A549 (cell line): ENCODE data around the gene SH3BP5. TPM values are rescaled to one million over a fixed set of nuclear protein-coding genes. Genes with fewer than 3 reads are reported as not detected.

ENCODE experiments used
- ATAC-seq, 2 experiments: fragments of 200-7000 bp in 1 of 2; fragments of >200 bp in 1 of 2; cut with Nextera tagmentation in 1 of 2; cut with Tn5 transposase in 1 of 2; 3 replicates each; pipeline versions ENCODE4 v1.8.0 to v1.9.1; 2018 to 2020; ENCODE audit warnings: mild to moderate bottlenecking in 1 of 2, moderate library complexity in 1 of 2
- CTCF ChIA-PET: fragments of 300-600 bp; sonication (Branson Sonifier 250); formaldehyde crosslinking; extraction: SDS; loops from one replicate; lab custom pipeline; 2021; ENCODE audit warnings: antibody characterized with exemption, inconsistent platforms; lab: Yijun Ruan, JAX
- POLR2A ChIA-PET: fragments of 350-600 bp; formaldehyde crosslinking; extraction: SDS; loops from one replicate; lab custom pipeline; 2021; ENCODE audit warnings: antibody characterized with exemption, inconsistent platforms; lab: Yijun Ruan, JAX
- DNase-seq, 2 experiments: peaks; one replicate each; pipeline versions ENCODE4 v3.0.0 to v3.0.0-alpha.2; 2011 to 2016; ENCODE audit warnings: low read depth in 1 of 2, low spot score in 1 of 2
- FAIRE-seq: peaks from 2 replicates; lab custom pipeline; 2011; peaks lifted over from hg19 to GRCh38; lab: Jason Lieb, UNC
- H3K27ac ChIP-seq, 2 experiments: fragments of >200 bp; sonication (Bioruptor Twin); formaldehyde crosslinking; 3 replicates each; pipeline ENCODE4 v1.5.1; 2016 to 2017
- H3K4me1 ChIP-seq: fragments of >200 bp; sonication (Bioruptor Twin); formaldehyde crosslinking; 3 replicates; pipeline ENCODE4 v1.6.1; 2016
- H3K4me2 ChIP-seq: fragments of >200 bp; sonication (Bioruptor Twin); formaldehyde crosslinking; 3 replicates; pipeline ENCODE4 v1.6.1; 2016
- H3K4me3 ChIP-seq: fragments of >200 bp; sonication (Bioruptor Twin); formaldehyde crosslinking; 3 replicates; pipeline ENCODE4 v1.5.1; 2016
- H3K9me3 ChIP-seq: fragments of >200 bp; sonication (Bioruptor Twin); formaldehyde crosslinking; 3 replicates; pipeline ENCODE4 v1.6.1; 2016
- BCL3 ChIP-seq: fragments of >200 bp; sonication (Bioruptor Twin); formaldehyde crosslinking; IDR thresholded peaks from 3 replicates; pipeline ENCODE4 v1.6.1; 2016
- CBX8 ChIP-seq: fragments of 200-600 bp; sonication (generic); IDR thresholded peaks from 2 replicates; pipeline ENCODE4 v1.6.1; 2016
- CEBPB ChIP-seq, 2 experiments: fragments of >200 bp in 1 of 2; sonication (Bioruptor Twin) in 1 of 2; formaldehyde crosslinking in 1 of 2; IDR thresholded peaks; 2 replicates each; pipeline ENCODE4 v1.6.1; 2012 to 2016
- EHF ChIP-seq: fragments of 250-450 bp; sonication (Bioruptor Pico); IDR thresholded peaks from 2 replicates; pipeline ENCODE4 v1.5.0; 2020; ENCODE audit warnings: mild to moderate bottlenecking
- EHMT2 ChIP-seq: fragments of 200-600 bp; sonication (generic); IDR thresholded peaks from 2 replicates; pipeline ENCODE4 v1.6.1; 2016; ENCODE audit warnings: antibody characterized with exemption, low read depth, mild to moderate bottlenecking, moderate library complexity
- FOXS1 ChIP-seq: fragments of 250-450 bp; sonication (Bioruptor Pico); IDR thresholded peaks from 2 replicates; pipeline ENCODE4 v1.5.0; 2020; ENCODE audit warnings: mild to moderate bottlenecking, moderate library complexity
- HES2 ChIP-seq: fragments of >200 bp; sonication (Bioruptor Twin); formaldehyde crosslinking; IDR thresholded peaks from 2 replicates; pipeline ENCODE4 v1.6.1; 2016
- HMGXB4 ChIP-seq: fragments of 250-450 bp; sonication (Bioruptor Pico); IDR thresholded peaks from 2 replicates; pipeline ENCODE4 v1.5.0; 2021; ENCODE audit warnings: mild to moderate bottlenecking, moderate library complexity, borderline replicate concordance
- HOXB13 ChIP-seq: fragments of 250-450 bp; sonication (Bioruptor Pico); IDR thresholded peaks from 2 replicates; pipeline ENCODE4 v1.5.0; 2020; ENCODE audit warnings: low read depth, mild to moderate bottlenecking, moderate library complexity
- KDM5A ChIP-seq: fragments of 200-600 bp; sonication (generic); IDR thresholded peaks from 2 replicates; pipeline ENCODE4 v1.6.1; 2016; ENCODE audit warnings: antibody characterized with exemption, mild to moderate bottlenecking
- MAX ChIP-seq: IDR thresholded peaks from 2 replicates; pipeline ENCODE4 v1.6.1; 2012
- MAZ ChIP-seq: fragments of 150-350 bp; IDR thresholded peaks from 2 replicates; pipeline ENCODE4 v1.6.1; 2014; ENCODE audit warnings: antibody characterized with exemption, low read depth, low read length, borderline replicate concordance
- NFE2L2 ChIP-seq: fragments of 150-350 bp; conservative IDR thresholded peaks from 2 replicates; pipeline ENCODE4 v1.6.1; 2014; ENCODE audit warnings: low read length
- PBX3 ChIP-seq: IDR thresholded peaks from 2 replicates; pipeline ENCODE4 v1.6.1; 2012
- POLR2A ChIP-seq: IDR thresholded peaks from 2 replicates; pipeline ENCODE4 v1.6.1; 2012; ENCODE audit warnings: mild to moderate bottlenecking, low read length
- REST ChIP-seq: fragments of 200-600 bp; sonication (generic); IDR thresholded peaks from 2 replicates; pipeline ENCODE4 v1.6.1; 2016; ENCODE audit warnings: antibody characterized with exemption, mild to moderate bottlenecking, moderate library complexity
- SMC3 ChIP-seq: fragments of >200 bp; sonication (Bioruptor Twin); formaldehyde crosslinking; IDR thresholded peaks from 3 replicates; pipeline ENCODE4 v1.6.1; 2018; ENCODE audit warnings: inconsistent platforms
- SREBF2 ChIP-seq: fragments of 450-650 bp; IDR thresholded peaks from 2 replicates; pipeline ENCODE4 v1.6.1; 2014; ENCODE audit warnings: mild to moderate bottlenecking, moderate library complexity
- ZC3H11A ChIP-seq: fragments of 450-650 bp; IDR thresholded peaks from 2 replicates; pipeline ENCODE4 v1.6.1; 2014; ENCODE audit warnings: antibody characterized with exemption, mild to moderate bottlenecking
- ZNF302 ChIP-seq: fragments of 250-450 bp; sonication (Bioruptor Pico); IDR thresholded peaks from 2 replicates; pipeline ENCODE4 v1.9.0; 2021; ENCODE audit warnings: inconsistent platforms, mild to moderate bottlenecking, moderate library complexity
- ZSCAN20 ChIP-seq: fragments of 250-450 bp; sonication (Bioruptor Pico); IDR thresholded peaks from 2 replicates; pipeline ENCODE4 v1.8.0; 2022; ENCODE audit warnings: mild to moderate bottlenecking, moderate library complexity
- WGBS: methylation state at CpG from one replicate; pipeline ENCODE4 v1.1.6; 2017; ENCODE audit errors: missing lambda C conversion rate; 5-methylcytosine and 5-hydroxymethylcytosine counted together
- polyA plus RNA-seq, 4 experiments: library from polyadenylated mRNA; depleted of rRNA in 3 of 4; stranded (reverse); fragments of >200 nt; fragmentation: RNase III in 1 of 4; extraction: RNeasy Plus Mini Kit Qiagen cat#74134 plus additional on column Dnase treatment in 1 of 4; gene quantifications; 2 replicates in 3 of 4; 3 replicates in 1 of 4; pipeline ENCODE4 v1.2.3, GENCODE V29; 2011 to 2017

The SH3BP5 gene
- polyA plus RNA-seq, 2 of the 4 experiments (the other 2 are of a cell fraction) = 10.9 to 16.0 TPM

GRCh38 chr3:15324379-15324808, 8.0 kb downstream of the SH3BP5 start:
- FAIRE-seq = no peak
- ATAC-seq = no peak
- CTCF ChIA-PET = interaction anchor here (0.8 to 4.1 kb wide), 4 partner anchors 21 to 121 kb away, joined by 5 to 33 read pairs (median 5); no protein-coding TSS in a partner anchor
- H3K4me2 ChIP-seq = no peak overlapping the region
- WGBS = 80% methylated on average over 7 of the region's 7 CpGs
- H3K4me3 ChIP-seq = no peak overlapping the region
- no peaks in the 10 kb centered on the region for H3K9me3 ChIP-seq
- TF ChIP-seq NFE2L2 = no peak
- TF ChIP-seq SMC3 = no peak
- no peak for TF ChIP-seq BCL3
- TF ChIP-seq MAZ = no peak
- no peak for TF ChIP-seq FOXS1 (CRISPR knock-in tag)
- no peak for TF ChIP-seq REST
- no peak for TF ChIP-seq ZSCAN20
- no peak for TF ChIP-seq EHMT2
- TF ChIP-seq SREBF2 = no peak
- no peak for TF ChIP-seq HMGXB4
- TF ChIP-seq EHF = no peak
- TF ChIP-seq MAX = no peak
- no peak for TF ChIP-seq HES2
- no peak for TF ChIP-seq CEBPB (IDR thresholded peaks at IDR 0.05)
- no peak for TF ChIP-seq POLR2A
- TF ChIP-seq, all 56 proteins: peak for 0
- POLR2A ChIA-PET = no interaction called here
- DNase-seq = no peak
- Histone ChIP-seq H3K4me1 (peaks cover 26% of the 10 kb centered on the region), H3K27ac (no peak overlapping the region)

GRCh38 chr3:15323063-15323462, 9.3 kb downstream of the SH3BP5 start:
- 92% methylated on average over 6 of the region's 6 CpGs for WGBS
- FAIRE-seq = no peak
- peaks cover 31% of the 10 kb centered on the region for H3K4me1 ChIP-seq

GRCh38 chr3:15321349-15321748, 11.0 kb downstream of the SH3BP5 start:
- ChIA-PET POLR2A (no interaction called here), CTCF (interaction anchor here (0.9 to 2.2 kb wide), 4 partner anchors 11 to 54 kb away, joined by 3 to 19 read pairs (median 6); partner anchors contain the start of gene SH3BP5)
- Histone ChIP-seq H3K27ac (no peak overlapping the region), H3K4me1 (peaks cover 31% of the 10 kb centered on the region), H3K9me3 (no peaks in the 10 kb centered on the region), H3K4me2 (no peak overlapping the region), H3K4me3 (no peak overlapping the region)
- FAIRE-seq = no peak
- ATAC-seq = no peak
- 97% methylated on average over 1 of the region's 1 CpG for WGBS
- DNase-seq = no peak
- no peak for TF ChIP-seq ZNF302 (CRISPR knock-in tag)
- TF ChIP-seq REST = no peak
- TF ChIP-seq PBX3 = no peak
- TF ChIP-seq KDM5A = no peak
- TF ChIP-seq ZSCAN20 = no peak
- TF ChIP-seq CBX8 = no peak
- TF ChIP-seq BCL3 = no peak

More at GRCh38 chr3:15323063-15323462, 9.3 kb downstream of the SH3BP5 start:
- Histone ChIP-seq H3K4me3 (no peak overlapping the region), H3K27ac (no peak overlapping the region)
- no peak for TF ChIP-seq POLR2A
- peak; percentile 28 for TF ChIP-seq ZC3H11A
- no peak for TF ChIP-seq HOXB13 (CRISPR knock-in tag)
- TF ChIP-seq, all 56 proteins: peak for 1
- no peaks in the 10 kb centered on the region for H3K9me3 ChIP-seq
- DNase-seq (no peak), ATAC-seq (no peak)
- ChIA-PET POLR2A (no interaction called here), CTCF (interaction anchor here (1.7 to 4.1 kb wide), 2 partner anchors 9 to 55 kb away, joined by 9 to 33 read pairs; partner anchors contain the start of gene SH3BP5)
- H3K4me2 ChIP-seq = no peak overlapping the region
